Large intestine (tissue), 1 donor: Measurements from ENCODE around the gene MIGA2. TPM values are rescaled to one million over a fixed set of nuclear protein-coding genes. Genes with fewer than 3 reads are reported as not detected.

Experiments used
- polyA plus RNA-seq: library from polyadenylated mRNA; unstranded; fragments of 120-200 nt; gene quantifications from one replicate; pipeline ENCODE4 v1.2.1, GENCODE V29; 2013

The MIGA2 gene
- polyA plus RNA-seq, 1 donor: 25.3 TPM

Other genes starting within 250 kb of the MIGA2 start
- 31.7 TPM for gene TBC1D13, start 249.4 kb upstream of the MIGA2 start, polyA plus RNA-seq
- 14.4 TPM for gene ENDOG, start 218.1 kb upstream of the MIGA2 start, polyA plus RNA-seq
- gene SPOUT1, start 206.8 kb upstream of the MIGA2 start, polyA plus RNA-seq: 36.2 TPM
- 6.5 TPM for gene KYAT1, start 154.7 kb upstream of the MIGA2 start, polyA plus RNA-seq
- gene LRRC8A, start 154.5 kb upstream of the MIGA2 start, polyA plus RNA-seq: 18.5 TPM
- 19.0 TPM for gene PHYHD1, start 115.6 kb upstream of the MIGA2 start, polyA plus RNA-seq
- gene DOLK, start 89.0 kb upstream of the MIGA2 start, polyA plus RNA-seq: 14.8 TPM
- gene NUP188, start 88.9 kb upstream of the MIGA2 start, polyA plus RNA-seq: 35.3 TPM
- 81.7 TPM for gene SH3GLB2, start 8.3 kb upstream of the MIGA2 start, polyA plus RNA-seq
- gene DOLPP1, start 44.5 kb downstream of the MIGA2 start, polyA plus RNA-seq: 25.3 TPM
- 84.3 TPM for gene CRAT, start 74.2 kb downstream of the MIGA2 start, polyA plus RNA-seq
- gene PTPA, start 74.8 kb downstream of the MIGA2 start, polyA plus RNA-seq: 70.1 TPM
- 11.6 TPM for gene IER5L, start 141.6 kb downstream of the MIGA2 start, polyA plus RNA-seq